Vagina (tissue), 2 donors: ENCODE data around the gene RPL15.

ENCODE experiments used
- POLR2A ChIP-seq, 2 donors: fragments of 450-650 bp; IDR thresholded peaks; one replicate each; pipeline ENCODE4 v1.6.1; 2017; ENCODE audit warnings: antibody characterized with exemption in 2 of 2, mild to moderate bottlenecking in 2 of 2, moderate library complexity in 2 of 2
- TF ChIP-seq, protein P1 (sequence below), 3 experiments: fragments of 450-650 bp in 2 of 3; fragments of 200-600 bp in 1 of 3; sonication (generic) in 1 of 3; IDR thresholded peaks; one replicate each; pipeline ENCODE4 v1.5.1; 2017 to 2019; ENCODE audit warnings: antibody characterized with exemption in 3 of 3, mild to moderate bottlenecking in 2 of 3, moderate library complexity in 2 of 3

DNA sequence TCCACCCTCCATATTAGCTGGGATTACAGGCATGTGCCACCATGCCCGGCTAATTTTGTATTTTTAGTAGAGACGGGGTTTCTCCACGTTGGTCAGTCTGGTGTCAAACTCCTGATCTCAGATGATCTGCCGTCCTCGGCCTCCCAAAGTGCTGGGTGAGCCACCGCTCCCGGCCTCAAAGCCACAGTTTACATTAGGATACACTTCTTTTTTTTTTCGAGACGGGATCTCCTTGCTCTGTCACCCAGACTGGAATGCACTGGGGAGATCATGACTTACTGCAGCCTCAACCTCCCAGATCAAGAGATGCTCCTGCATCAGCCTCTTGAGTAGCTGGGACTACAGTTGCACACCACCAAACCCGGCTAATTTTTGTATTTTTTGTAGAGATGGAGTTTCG lies 25.6 kb downstream of the RPL15 start:
- no peak for TF ChIP-seq POLR2A (IDR thresholded peaks at IDR 0.05)
- TF ChIP-seq, protein P1, sequence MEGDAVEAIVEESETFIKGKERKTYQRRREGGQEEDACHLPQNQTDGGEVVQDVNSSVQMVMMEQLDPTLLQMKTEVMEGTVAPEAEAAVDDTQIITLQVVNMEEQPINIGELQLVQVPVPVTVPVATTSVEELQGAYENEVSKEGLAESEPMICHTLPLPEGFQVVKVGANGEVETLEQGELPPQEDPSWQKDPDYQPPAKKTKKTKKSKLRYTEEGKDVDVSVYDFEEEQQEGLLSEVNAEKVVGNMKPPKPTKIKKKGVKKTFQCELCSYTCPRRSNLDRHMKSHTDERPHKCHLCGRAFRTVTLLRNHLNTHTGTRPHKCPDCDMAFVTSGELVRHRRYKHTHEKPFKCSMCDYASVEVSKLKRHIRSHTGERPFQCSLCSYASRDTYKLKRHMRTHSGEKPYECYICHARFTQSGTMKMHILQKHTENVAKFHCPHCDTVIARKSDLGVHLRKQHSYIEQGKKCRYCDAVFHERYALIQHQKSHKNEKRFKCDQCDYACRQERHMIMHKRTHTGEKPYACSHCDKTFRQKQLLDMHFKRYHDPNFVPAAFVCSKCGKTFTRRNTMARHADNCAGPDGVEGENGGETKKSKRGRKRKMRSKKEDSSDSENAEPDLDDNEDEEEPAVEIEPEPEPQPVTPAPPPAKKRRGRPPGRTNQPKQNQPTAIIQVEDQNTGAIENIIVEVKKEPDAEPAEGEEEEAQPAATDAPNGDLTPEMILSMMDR (IDR thresholded peaks at IDR 0.05): no peak
